ENCODE measurements around the gene TMOD1. TPM values are rescaled to one million over a fixed set of nuclear protein-coding genes. Genes with fewer than 3 reads are reported as not detected.

TMOD1 gene
- total RNA-seq, 1 experiment from 2014 or later = not detected

DNA sequence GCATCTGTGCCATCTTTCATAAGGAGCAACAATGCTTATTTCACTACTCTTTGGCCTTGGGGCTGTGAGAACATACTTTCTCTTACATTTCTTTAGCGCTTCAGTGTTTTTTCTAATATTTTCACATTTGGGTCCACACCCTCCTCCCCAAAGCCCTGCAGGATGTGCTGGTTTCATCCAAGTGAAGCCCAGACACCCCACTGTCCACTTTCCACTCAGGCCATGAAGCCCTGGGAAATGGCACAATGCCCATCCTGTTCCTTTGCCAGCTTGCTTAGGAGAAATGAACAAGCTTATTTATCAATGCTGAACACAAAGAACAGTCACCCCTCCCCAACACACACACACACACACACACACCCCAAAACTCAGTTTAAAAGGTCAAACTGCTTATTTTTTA, 17.3 kb upstream of the TMOD1 start:
- H3K27me3 ChIP-seq (ENCODE audit: low read length) = no peaks in the 10 kb centered on the region
- H3K9ac ChIP-seq (ENCODE audit: low read length) = no peak overlapping the region
- H3F3A ChIP-seq (ENCODE audit: low read length, unreplicated experiment) = no peaks in the 10 kb centered on the region
- BruUV-seq (replicated peaks) = no TSS peak
- no peak overlapping the region for H3K27ac ChIP-seq (ENCODE audit: low read length)
- H3K79me2 ChIP-seq (ENCODE audit: low read length) = no peaks in the 10 kb centered on the region
- DNase-seq = no peak
- no peak for ATAC-seq
- no peak overlapping the region for H3K4me2 ChIP-seq (ENCODE audit: low read length)
- H3K4me3 ChIP-seq (ENCODE audit: low read length) = no peak overlapping the region
- no peaks in the 10 kb centered on the region for H3K36me3 ChIP-seq (ENCODE audit: low read depth, low read length)
- no peaks in the 10 kb centered on the region for H4K20me1 ChIP-seq (ENCODE audit: low read length)
- intact Hi-C loops (cut with micrococcal nuclease) = no loop called here
- TF ChIP-seq EZH2phosphoT487 (IDR thresholded peaks at IDR 0.05; ENCODE audit: borderline replicate concordance, low read length) (no peak), EZH2 (IDR thresholded peaks at IDR 0.05; ENCODE audit: low read length, unreplicated experiment) (no peak)
- TF ChIP-seq, protein P1, sequence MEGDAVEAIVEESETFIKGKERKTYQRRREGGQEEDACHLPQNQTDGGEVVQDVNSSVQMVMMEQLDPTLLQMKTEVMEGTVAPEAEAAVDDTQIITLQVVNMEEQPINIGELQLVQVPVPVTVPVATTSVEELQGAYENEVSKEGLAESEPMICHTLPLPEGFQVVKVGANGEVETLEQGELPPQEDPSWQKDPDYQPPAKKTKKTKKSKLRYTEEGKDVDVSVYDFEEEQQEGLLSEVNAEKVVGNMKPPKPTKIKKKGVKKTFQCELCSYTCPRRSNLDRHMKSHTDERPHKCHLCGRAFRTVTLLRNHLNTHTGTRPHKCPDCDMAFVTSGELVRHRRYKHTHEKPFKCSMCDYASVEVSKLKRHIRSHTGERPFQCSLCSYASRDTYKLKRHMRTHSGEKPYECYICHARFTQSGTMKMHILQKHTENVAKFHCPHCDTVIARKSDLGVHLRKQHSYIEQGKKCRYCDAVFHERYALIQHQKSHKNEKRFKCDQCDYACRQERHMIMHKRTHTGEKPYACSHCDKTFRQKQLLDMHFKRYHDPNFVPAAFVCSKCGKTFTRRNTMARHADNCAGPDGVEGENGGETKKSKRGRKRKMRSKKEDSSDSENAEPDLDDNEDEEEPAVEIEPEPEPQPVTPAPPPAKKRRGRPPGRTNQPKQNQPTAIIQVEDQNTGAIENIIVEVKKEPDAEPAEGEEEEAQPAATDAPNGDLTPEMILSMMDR (conservative IDR thresholded peaks at IDR 0.05; ENCODE audit: low read depth, low read length) = no peak
- no peaks in the 10 kb centered on the region for H3K9me3 ChIP-seq (ENCODE audit: low read length)
- H2AFZ ChIP-seq (ENCODE audit: low read length) = no peak overlapping the region
- no peaks in the 10 kb centered on the region for H3K9me2 ChIP-seq (replicated peaks; ENCODE audit: low read length)
- ChIA-PET CTCF (no interaction called here), POLR2A (ENCODE audit: unreplicated experiment) (no interaction called here)
- peaks cover 6% of the 10 kb centered on the region; the same call in 1 of the 2 replicates for H3K4me1 ChIP-seq (ENCODE audit: insufficient read depth, low read length)

- H3K27me3 ChIP-seq (ENCODE audit: low read length) = no peaks in the 10 kb centered on the region
- no peaks in the 10 kb centered on the region for H4K20me1 ChIP-seq (ENCODE audit: low read length)
- no peak overlapping the region for H3K4me3 ChIP-seq (ENCODE audit: low read length)
- no peaks in the 10 kb centered on the region for H3K79me2 ChIP-seq (ENCODE audit: low read length)
- no peak overlapping the region for H3K4me2 ChIP-seq (ENCODE audit: low read length)
- H3K9me2 ChIP-seq (replicated peaks; ENCODE audit: low read length) = no peaks in the 10 kb centered on the region
- no peak overlapping the region for H3K9ac ChIP-seq (ENCODE audit: low read length)
- POLR2A ChIA-PET (ENCODE audit: unreplicated experiment) = no interaction called here
- no peaks in the 10 kb centered on the region for H3F3A ChIP-seq (ENCODE audit: low read length, unreplicated experiment)
- peaks cover 6% of the 10 kb centered on the region; the same call in 1 of the 2 replicates for H3K4me1 ChIP-seq (ENCODE audit: insufficient read depth, low read length)
- ATAC-seq (peak; percentile 70), DNase-seq (peak; percentile 66)
- no peaks in the 10 kb centered on the region for H3K36me3 ChIP-seq (ENCODE audit: low read depth, low read length)
- H2AFZ ChIP-seq (ENCODE audit: low read length) = no peak overlapping the region
- no TSS peak for BruUV-seq (replicated peaks)
- no peak overlapping the region for H3K27ac ChIP-seq (ENCODE audit: low read length)
- intact Hi-C loops (cut with micrococcal nuclease) = no loop called here
- CTCF ChIA-PET = interaction anchor here (0.6 to 1.1 kb wide), 4 partner anchors 17 to 868 kb away, joined by 3 to 5 read pairs (median 4); no protein-coding TSS in a partner anchor
- no peaks in the 10 kb centered on the region for H3K9me3 ChIP-seq (ENCODE audit: low read length)
- TF ChIP-seq EZH2phosphoT487 (IDR thresholded peaks at IDR 0.05; ENCODE audit: borderline replicate concordance, low read length) (no peak), EZH2 (IDR thresholded peaks at IDR 0.05; ENCODE audit: low read length, unreplicated experiment) (no peak)
- TF ChIP-seq, protein P1 (conservative IDR thresholded peaks at IDR 0.05; ENCODE audit: low read depth, low read length) = peak; percentile 67
These were observed 14.4 kb upstream of the TMOD1 start for GRCh38 chr9:97487107-97487506.

- no peak overlapping the region for H3K4me2 ChIP-seq (ENCODE audit: low read length)
- ChIA-PET POLR2A (ENCODE audit: unreplicated experiment) (no interaction called here), CTCF (no interaction called here)
- no peaks in the 10 kb centered on the region for H3K9me2 ChIP-seq (replicated peaks; ENCODE audit: low read length)
- no peak overlapping the region for H3K4me3 ChIP-seq (ENCODE audit: low read length)
- ATAC-seq (no peak), DNase-seq (no peak)
- H3K79me2 ChIP-seq (ENCODE audit: low read length) = no peaks in the 10 kb centered on the region
- H2AFZ ChIP-seq (ENCODE audit: low read length) = no peak overlapping the region
- BruUV-seq (replicated peaks) = no TSS peak
- intact Hi-C loops (cut with micrococcal nuclease) = no loop called here
- H3K27ac ChIP-seq (ENCODE audit: low read length) = no peak overlapping the region
- peaks cover 6% of the 10 kb centered on the region; the same call in 1 of the 2 replicates for H3K4me1 ChIP-seq (ENCODE audit: insufficient read depth, low read length)
- H3K27me3 ChIP-seq (ENCODE audit: low read length) = no peaks in the 10 kb centered on the region
- no peak overlapping the region for H3K9ac ChIP-seq (ENCODE audit: low read length)
- H3K36me3 ChIP-seq (ENCODE audit: low read depth, low read length) = no peaks in the 10 kb centered on the region
- H4K20me1 ChIP-seq (ENCODE audit: low read length) = no peaks in the 10 kb centered on the region
- no peaks in the 10 kb centered on the region for H3F3A ChIP-seq (ENCODE audit: low read length, unreplicated experiment)
- TF ChIP-seq, protein P1 (conservative IDR thresholded peaks at IDR 0.05; ENCODE audit: low read depth, low read length) = no peak
- TF ChIP-seq EZH2 (IDR thresholded peaks at IDR 0.05; ENCODE audit: low read length, unreplicated experiment) = no peak
- TF ChIP-seq EZH2phosphoT487 (IDR thresholded peaks at IDR 0.05; ENCODE audit: borderline replicate concordance, low read length) = no peak
- no peaks in the 10 kb centered on the region for H3K9me3 ChIP-seq (ENCODE audit: low read length)
These were observed 13.6 kb upstream of the TMOD1 start for GRCh38 chr9:97487861-97488260.
